IMR-90 (cell line): ENCODE data around the gene TRPV4. TPM values are rescaled to one million over a fixed set of nuclear protein-coding genes. Genes with fewer than 3 reads are reported as not detected.

ENCODE experiments used
- ATAC-seq: fragments of 200-7000 bp; cut with Tn5 transposase; 2 replicates; pipeline ENCODE4 v1.9.1; 2020; ENCODE audit warnings: low read depth, mild to moderate bottlenecking, moderate library complexity
- BruUV-seq: library from RNA; stranded (reverse); fragments of 400-500 nt; replicated peaks from 2 replicates; lab custom pipeline; 2021; lab: Mats Ljungman, UMichigan
- CTCF ChIA-PET: fragments of 300-600 bp; formaldehyde crosslinking; extraction: SDS; loops from one replicate; lab custom pipeline; 2021; ENCODE audit warnings: antibody characterized with exemption; lab: Yijun Ruan, JAX
- POLR2A ChIA-PET: fragments of 300-600 bp; sonication (Branson Sonifier 250); formaldehyde crosslinking; loops from one replicate; lab custom pipeline; 2022; ENCODE audit warnings: antibody characterized with exemption; ENCODE audit not compliant: unreplicated experiment; lab: Charles Lee
- DNase-seq: peaks from one replicate; pipeline ENCODE4 v3.0.0; 2013
- H2AFZ ChIP-seq: replicated peaks from 2 replicates; pipeline ENCODE3; 2013; ENCODE audit warnings: low read length, mild to moderate bottlenecking; ENCODE audit not compliant: poor library complexity
- H2AK5ac ChIP-seq: 2 replicates; pipeline ENCODE4 v1.6.1; 2013; ENCODE audit warnings: low read depth, low read length, inconsistent platforms
- H2AK9ac ChIP-seq: replicated peaks from 2 replicates; pipeline ENCODE3; 2013; ENCODE audit warnings: mild to moderate bottlenecking, low read depth, low read length, moderate library complexity; ENCODE audit not compliant: poor library complexity
- H2BK120ac ChIP-seq: 2 replicates; pipeline ENCODE4 v1.6.1; 2013; ENCODE audit warnings: low read depth, low read length, inconsistent platforms
- H2BK15ac ChIP-seq: 3 replicates; pipeline ENCODE4 v1.6.1; 2013; ENCODE audit warnings: low read depth, low read length, inconsistent platforms
- H2BK20ac ChIP-seq: 2 replicates; pipeline ENCODE4 v1.6.1; 2013; ENCODE audit warnings: low read depth, mild to moderate bottlenecking, inconsistent platforms, low read length, moderate library complexity
- H2BK5ac ChIP-seq: 2 replicates; pipeline ENCODE4 v1.6.1; 2013; ENCODE audit warnings: mild to moderate bottlenecking, low read depth, low read length, inconsistent platforms; ENCODE audit not compliant: poor library complexity, severe bottlenecking
- H3K14ac ChIP-seq: replicated peaks from 2 replicates; pipeline ENCODE4 v1.6.1; 2013; ENCODE audit warnings: low read depth, low read length, inconsistent platforms
- H3K18ac ChIP-seq: 2 replicates; pipeline ENCODE4 v1.6.1; 2013; ENCODE audit warnings: low read depth, low read length, control low read depth
- H3K23ac ChIP-seq: 2 replicates; pipeline ENCODE4 v1.6.1; 2013; ENCODE audit warnings: low read depth, low read length, inconsistent platforms
- H3K27ac ChIP-seq: 2 replicates; pipeline ENCODE4 v1.5.1; 2013; ENCODE audit warnings: mild to moderate bottlenecking, control low read depth, low read length; ENCODE audit not compliant: insufficient read depth
- H3K27me3 ChIP-seq: 2 replicates; pipeline ENCODE4 v1.6.1; 2013; ENCODE audit warnings: low read length; ENCODE audit not compliant: control insufficient read depth, insufficient read depth
- H3K36me3 ChIP-seq: 2 replicates; pipeline ENCODE4 v1.6.1; 2013; ENCODE audit warnings: low read length, mixed read lengths; ENCODE audit not compliant: control insufficient read depth, insufficient read depth
- H3K4ac ChIP-seq: 2 replicates; pipeline ENCODE4 v1.6.1; 2013; ENCODE audit warnings: low read depth, low read length, inconsistent platforms
- H3K4me1 ChIP-seq: 2 replicates; pipeline ENCODE4 v1.6.1; 2013; ENCODE audit warnings: low read length, mixed read lengths; ENCODE audit not compliant: control insufficient read depth, insufficient read depth
- H3K4me2 ChIP-seq: 2 replicates; pipeline ENCODE4 v1.6.1; 2013; ENCODE audit warnings: low read depth, mild to moderate bottlenecking, control low read depth, low read length, moderate library complexity
- H3K4me3 ChIP-seq: 2 replicates; pipeline ENCODE4 v1.5.1; 2013; ENCODE audit warnings: low read depth, mild to moderate bottlenecking, control low read depth, low read length, moderate library complexity; ENCODE audit not compliant: insufficient read depth
- H3K56ac ChIP-seq: 2 replicates; pipeline ENCODE4 v1.6.1; 2013; ENCODE audit warnings: low read length, inconsistent platforms; ENCODE audit not compliant: insufficient read depth; ENCODE audit errors: extremely low read depth
- H3K79me1 ChIP-seq, 2 experiments: 2 replicates each; pipeline ENCODE4 v1.6.1; 2013; ENCODE audit warnings: low read length in 2 of 2, inconsistent platforms in 1 of 2, low read depth in 1 of 2
- H3K9ac ChIP-seq: 2 replicates; pipeline ENCODE4 v1.6.1; 2013; ENCODE audit warnings: low read depth, low read length, control low read depth
- H3K9me1 ChIP-seq: 2 replicates; pipeline ENCODE4 v1.6.1; 2013; ENCODE audit warnings: low read length, inconsistent platforms; ENCODE audit not compliant: insufficient read depth
- H3K9me3 ChIP-seq: 2 replicates; pipeline ENCODE4 v1.6.1; 2013; ENCODE audit warnings: low read length; ENCODE audit not compliant: control insufficient read depth, insufficient read depth
- H4K20me1 ChIP-seq: 2 replicates; pipeline ENCODE4 v1.6.1; 2013; ENCODE audit warnings: low read length, inconsistent platforms; ENCODE audit not compliant: insufficient read depth
- H4K5ac ChIP-seq: 2 replicates; pipeline ENCODE4 v1.6.1; 2013; ENCODE audit warnings: mild to moderate bottlenecking, low read depth, low read length, control low read depth
- H4K8ac ChIP-seq, 2 experiments: 2 replicates each; pipeline ENCODE4 v1.6.1; 2013; ENCODE audit warnings: low read depth in 2 of 2, low read length in 2 of 2, control low read depth in 1 of 2, inconsistent platforms in 1 of 2
- H4K91ac ChIP-seq: 2 replicates; pipeline ENCODE4 v1.6.1; 2013; ENCODE audit warnings: low read depth, low read length, inconsistent platforms; ENCODE audit not compliant: insufficient read depth
- RCOR1 ChIP-seq: IDR thresholded peaks from 2 replicates; pipeline ENCODE4 v1.6.1; 2012; ENCODE audit warnings: mild to moderate bottlenecking, low read length, improper control_type of control experiment; ENCODE audit not compliant: insufficient replicate concordance
- WGBS, 2 experiments: methylation state at CpG; one replicate each; pipeline versions ENCODE4 v1.1.5 to v1.1.7; 2013; ENCODE audit warnings: missing lambda C conversion rate in 2 of 2; ENCODE audit not compliant: insufficient read length in 1 of 2; ENCODE audit errors: extremely low coverage in 2 of 2; 5-methylcytosine and 5-hydroxymethylcytosine counted together
- dilution Hi-C: fragments of 300-500 bp; cut with HindIII; formaldehyde crosslinking; loops from one replicate; pipeline ENCODE4 v1.14.3; 2018; ENCODE audit warnings: low sequenced_read_pairs; ENCODE audit not compliant: unreplicated experiment
- in situ Hi-C: fragments of 300-500 bp; cut with MboI; formaldehyde crosslinking; loops from 3 replicates; pipeline ENCODE4 v1.14.3; 2019; ENCODE audit warnings: low sequenced_read_pairs, inconsistent platforms, mixed read lengths
- intact Hi-C: fragments of 100-400 bp; cut with micrococcal nuclease; formaldehyde crosslinking; loops from 2 replicates; pipeline ENCODE4 v1.10.0; 2022
- polyA plus RNA-seq, 3 experiments: library from polyadenylated mRNA; depleted of rRNA; stranded (reverse); fragments of >200 nt; gene quantifications; 2 replicates each; pipeline ENCODE4 v1.2.3, GENCODE V29; 2012; ENCODE audit warnings: low replicate concordance in 1 of 3
- total RNA-seq: library from RNA; depleted of rRNA; stranded (reverse); fragments of >200 nt; gene quantifications from 2 replicates; pipeline ENCODE4 v1.2.3, GENCODE V29; 2012

TRPV4 gene
- total and polyA plus RNA-seq, 2 of the 4 experiments (the other 2 are of a cell fraction), result 1.1 to 6.1 TPM

DNA sequence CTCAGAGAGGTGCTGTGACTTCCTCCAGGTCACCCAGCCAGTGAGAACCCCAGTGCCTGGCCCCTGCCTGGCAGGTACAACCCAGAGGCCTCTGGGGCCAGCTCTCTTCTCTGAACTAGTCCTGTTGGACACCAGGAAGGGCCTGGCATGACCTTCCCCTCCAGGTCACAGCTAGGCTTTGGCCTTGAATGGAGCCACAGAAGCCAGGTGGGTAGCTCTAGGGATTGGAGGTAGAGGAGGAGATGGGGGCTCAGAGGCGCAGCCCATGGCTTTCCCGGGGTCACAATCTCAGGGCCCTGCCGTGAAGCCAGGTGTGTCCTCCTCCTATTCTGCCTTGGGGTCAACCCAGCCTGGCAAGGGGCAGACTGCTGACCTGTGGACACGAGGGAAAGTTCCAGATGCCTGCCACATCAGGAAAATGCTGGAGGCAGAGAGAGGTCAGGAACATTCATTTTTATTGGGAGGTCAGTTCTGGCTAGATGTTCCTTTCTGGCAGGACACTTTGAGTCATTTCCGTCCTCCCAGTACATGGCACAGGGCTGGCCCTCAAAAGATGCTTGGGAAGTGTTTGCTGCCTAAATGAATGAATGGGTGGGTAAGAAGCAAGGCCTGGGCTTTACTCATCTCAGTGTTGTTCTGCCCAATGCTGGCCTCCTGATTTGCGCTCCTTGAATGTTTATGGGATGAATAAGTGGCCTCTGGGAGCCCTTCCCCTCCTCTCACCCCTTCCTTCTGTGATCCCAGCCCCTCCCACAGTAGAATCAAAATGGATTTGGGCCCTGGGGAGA, 94.1 kb downstream of the TRPV4 start:
- H3K23ac ChIP-seq, result no peak overlapping the region
- no peaks in the 10 kb centered on the region for H3K36me3 ChIP-seq
- H2AFZ ChIP-seq, result peak overlapping the region; percentile 33
- H3K9me1 ChIP-seq, result peaks cover 7% of the 10 kb centered on the region; the same call in 1 of the 2 replicates
- H2BK15ac ChIP-seq, result no peak overlapping the region
- H3K4me3 ChIP-seq, result no peak overlapping the region
- WGBS, 2 experiments, result 90% methylated on average over 3 of the region's 6 CpGs; no CpG with 5 or more reads in 1 of the 2 experiments
- H3K18ac ChIP-seq, result no peak overlapping the region
- no peak overlapping the region for H2BK5ac ChIP-seq
- H4K5ac ChIP-seq, result no peak overlapping the region
- DNase-seq (peak; percentile 1), ATAC-seq (no peak; the same call in 1 of the 2 replicates)
- H3K4me2 ChIP-seq, result no peak overlapping the region
- no peak for TF ChIP-seq RCOR1
- no peak overlapping the region for H2AK5ac ChIP-seq
- CTCF ChIA-PET, result no interaction called here
- no peak overlapping the region for H3K27ac ChIP-seq
- H3K79me1 ChIP-seq, result no peaks in the 10 kb centered on the region
- no peaks in the 10 kb centered on the region for H4K20me1 ChIP-seq
- no peak overlapping the region for H3K56ac ChIP-seq
- H2AK9ac ChIP-seq, result no peak overlapping the region
- H3K9me3 ChIP-seq, result no peaks in the 10 kb centered on the region
- H2BK120ac ChIP-seq, result no peak overlapping the region
- H3K9ac ChIP-seq, result no peak overlapping the region
- H3K14ac ChIP-seq, result no peak overlapping the region
- H2BK20ac ChIP-seq, result no peak overlapping the region
- dilution Hi-C loops (no loop called here), in situ Hi-C loops (no loop called here), intact Hi-C loops (no loop called here)
- no TSS peak for BruUV-seq
- peaks cover 2% of the 10 kb centered on the region; the same call in 1 of the 2 replicates for H3K4me1 ChIP-seq
- H4K8ac ChIP-seq, result no peak overlapping the region
- no peak overlapping the region for H3K4ac ChIP-seq
- peaks cover 22% of the 10 kb centered on the region for H3K27me3 ChIP-seq
- POLR2A ChIA-PET, result no interaction called here
- no peak overlapping the region for H4K91ac ChIP-seq
